HG03064 (cell line): ENCODE measurements around the gene TRIM2.

Source experiments
- ATAC-seq: cut with Tn5 transposase; IDR thresholded peaks from one replicate; pipeline ENCODE4 v1.9.1; 2021; ENCODE audit warnings: low read depth; ENCODE audit not compliant: unreplicated experiment

The TRIM2 gene

GRCh38 chr4:153366486-153366885, 162.2 kb downstream of the TRIM2 start:
- ATAC-seq: no peak

- ATAC-seq: no peak
These were observed 162.8 kb downstream of the TRIM2 start for GRCh38 chr4:153367092-153367491.

- no peak for ATAC-seq
These were observed 164.8 kb downstream of the TRIM2 start for GRCh38 chr4:153369021-153369420.

GRCh38 chr4:153371701-153372234, 167.5 kb downstream of the TRIM2 start:
- ATAC-seq: no peak

GRCh38 chr4:153372967-153373562, 168.8 kb downstream of the TRIM2 start:
- no peak for ATAC-seq

GRCh38 chr4:153374442-153374841, 170.2 kb downstream of the TRIM2 start:
- no peak for ATAC-seq

- no peak for ATAC-seq
These were observed 171.1 kb downstream of the TRIM2 start for GRCh38 chr4:153375303-153375702.

- ATAC-seq: no peak
These were observed 178.9 kb downstream of the TRIM2 start for GRCh38 chr4:153383131-153383530.

- no peak for ATAC-seq
These were observed 179.9 kb downstream of the TRIM2 start for GRCh38 chr4:153384160-153384559.

GRCh38 chr4:153385784-153386183, 181.5 kb downstream of the TRIM2 start:
- ATAC-seq: no peak

- ATAC-seq: no peak
These were observed 183.7 kb downstream of the TRIM2 start for GRCh38 chr4:153387981-153388380.
